Stomach (tissue), 4 donors: ENCODE data around the gene PRX.

Experiments used
- POLR2A ChIP-seq, 4 donors: fragments of 450-650 bp; IDR thresholded peaks; one replicate each; pipeline ENCODE4 v1.6.1; 2016; ENCODE audit warnings: antibody characterized with exemption in 4 of 4, control low read depth in 2 of 4, mild to moderate bottlenecking in 1 of 4, moderate library complexity in 1 of 4
- TF ChIP-seq, protein P1 (sequence below), 7 experiments: fragments of 450-650 bp in 4 of 7; fragments of 200-600 bp in 3 of 7; sonication (generic) in 3 of 7; IDR thresholded peaks; one replicate each; pipeline ENCODE4 v1.5.1; 2016 to 2019; ENCODE audit warnings: antibody characterized with exemption in 7 of 7, control low read depth in 2 of 7, mild to moderate bottlenecking in 1 of 7

GRCh38 chr19:40422748-40423566 lies 9.8 kb upstream of the PRX start:
- TF ChIP-seq, protein P1, sequence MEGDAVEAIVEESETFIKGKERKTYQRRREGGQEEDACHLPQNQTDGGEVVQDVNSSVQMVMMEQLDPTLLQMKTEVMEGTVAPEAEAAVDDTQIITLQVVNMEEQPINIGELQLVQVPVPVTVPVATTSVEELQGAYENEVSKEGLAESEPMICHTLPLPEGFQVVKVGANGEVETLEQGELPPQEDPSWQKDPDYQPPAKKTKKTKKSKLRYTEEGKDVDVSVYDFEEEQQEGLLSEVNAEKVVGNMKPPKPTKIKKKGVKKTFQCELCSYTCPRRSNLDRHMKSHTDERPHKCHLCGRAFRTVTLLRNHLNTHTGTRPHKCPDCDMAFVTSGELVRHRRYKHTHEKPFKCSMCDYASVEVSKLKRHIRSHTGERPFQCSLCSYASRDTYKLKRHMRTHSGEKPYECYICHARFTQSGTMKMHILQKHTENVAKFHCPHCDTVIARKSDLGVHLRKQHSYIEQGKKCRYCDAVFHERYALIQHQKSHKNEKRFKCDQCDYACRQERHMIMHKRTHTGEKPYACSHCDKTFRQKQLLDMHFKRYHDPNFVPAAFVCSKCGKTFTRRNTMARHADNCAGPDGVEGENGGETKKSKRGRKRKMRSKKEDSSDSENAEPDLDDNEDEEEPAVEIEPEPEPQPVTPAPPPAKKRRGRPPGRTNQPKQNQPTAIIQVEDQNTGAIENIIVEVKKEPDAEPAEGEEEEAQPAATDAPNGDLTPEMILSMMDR (IDR thresholded peaks at IDR 0.05) = no peak
- no peak for TF ChIP-seq POLR2A (IDR thresholded peaks at IDR 0.05)
